ENCODE results near the gene ITM2B.
"Not testable (repeated sequence)": the region's sequence is repeated elsewhere in the genome, so short reads cannot be mapped to it uniquely, and the experiment has no call there.

Gene ITM2B

GRCh38 chr13:48207207-48207606, 25.8 kb upstream of the ITM2B start:
- not testable (repeated sequence) for H3K36me3 ChIP-seq (ENCODE audit: insufficient read depth, low read length); H3K27ac ChIP-seq (ENCODE audit: low read depth, low read length); H3K4me3 ChIP-seq (ENCODE audit: low read depth, low read length); H3K27me3 ChIP-seq (ENCODE audit: insufficient read depth, low read length); H3K79me2 ChIP-seq (ENCODE audit: control insufficient read depth, insufficient read depth, low read length, unreplicated experiment); H2AFZ ChIP-seq (ENCODE audit: low read length, unreplicated experiment)
- peaks cover 13% of the 10 kb centered on the region for H3K4me1 ChIP-seq (ENCODE audit: control insufficient read depth, insufficient read depth, low read length, unreplicated experiment)

- Histone ChIP-seq H3K4me1 (ENCODE audit: control insufficient read depth, insufficient read depth, low read length, unreplicated experiment) (peaks cover 13% of the 10 kb centered on the region), H3K4me3 (ENCODE audit: low read depth, low read length) (no peak overlapping the region), H3K79me2 (ENCODE audit: control insufficient read depth, insufficient read depth, low read length, unreplicated experiment) (no peaks in the 10 kb centered on the region), H3K27me3 (ENCODE audit: insufficient read depth, low read length) (no peaks in the 10 kb centered on the region), H3K36me3 (ENCODE audit: insufficient read depth, low read length) (no peaks in the 10 kb centered on the region), H3K27ac (ENCODE audit: low read depth, low read length) (peak overlapping the region; percentile 39; the same call in 1 of the 2 replicates), H2AFZ (ENCODE audit: low read length, unreplicated experiment) (no peak overlapping the region)
Observed at GRCh38 chr13:48210178-48210577, 22.8 kb upstream of the ITM2B start.

- no peak overlapping the region for H3K4me3 ChIP-seq (ENCODE audit: low read depth, low read length)
- H3K79me2 ChIP-seq (ENCODE audit: control insufficient read depth, insufficient read depth, low read length, unreplicated experiment): no peaks in the 10 kb centered on the region
- no peak overlapping the region for H2AFZ ChIP-seq (ENCODE audit: low read length, unreplicated experiment)
- peaks cover 11% of the 10 kb centered on the region for H3K4me1 ChIP-seq (ENCODE audit: control insufficient read depth, insufficient read depth, low read length, unreplicated experiment)
- no peaks in the 10 kb centered on the region for H3K36me3 ChIP-seq (ENCODE audit: insufficient read depth, low read length)
- no peak overlapping the region for H3K27ac ChIP-seq (ENCODE audit: low read depth, low read length)
- H3K27me3 ChIP-seq (ENCODE audit: insufficient read depth, low read length): no peaks in the 10 kb centered on the region
Observed at GRCh38 chr13:48214519-48215121, 18.4 kb upstream of the ITM2B start.

- H3K4me1 ChIP-seq (ENCODE audit: control insufficient read depth, insufficient read depth, low read length, unreplicated experiment); H3K79me2 ChIP-seq (ENCODE audit: control insufficient read depth, insufficient read depth, low read length, unreplicated experiment); H3K27ac ChIP-seq (ENCODE audit: low read depth, low read length); H3K4me3 ChIP-seq (ENCODE audit: low read depth, low read length); H3K36me3 ChIP-seq (ENCODE audit: insufficient read depth, low read length); H2AFZ ChIP-seq (ENCODE audit: low read length, unreplicated experiment); H3K27me3 ChIP-seq (ENCODE audit: insufficient read depth, low read length): not testable (repeated sequence)
Observed at GRCh38 chr13:48215511-48216203, 17.3 kb upstream of the ITM2B start.

DNA sequence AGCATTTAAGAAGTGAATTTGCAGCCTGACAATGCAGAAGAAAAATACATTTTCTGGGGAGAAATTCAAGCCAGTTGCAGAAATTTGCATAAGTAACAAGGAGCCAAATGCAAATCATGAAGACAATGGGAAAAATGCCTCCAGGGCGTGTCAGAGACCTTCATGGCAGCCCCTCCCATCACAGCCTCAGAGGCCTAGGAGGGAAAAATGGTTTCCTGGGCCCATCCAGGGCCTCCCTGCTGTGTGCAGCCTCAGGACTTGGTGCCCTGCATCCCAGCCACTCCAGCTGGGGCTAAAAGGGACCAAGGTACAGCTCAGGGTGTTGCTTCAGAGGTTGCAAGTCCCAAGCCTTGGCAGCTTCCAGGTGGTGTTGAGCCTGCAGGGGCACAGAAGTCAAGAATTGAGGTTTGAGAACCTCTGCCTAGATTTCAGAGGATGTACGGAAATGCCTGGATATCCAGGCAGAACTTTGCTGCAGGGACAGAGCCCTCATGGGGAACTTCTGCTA, 16.7 kb upstream of the ITM2B start:
- H3K79me2 ChIP-seq (ENCODE audit: control insufficient read depth, insufficient read depth, low read length, unreplicated experiment): no peaks in the 10 kb centered on the region
- H3K4me1 ChIP-seq (ENCODE audit: control insufficient read depth, insufficient read depth, low read length, unreplicated experiment): peaks cover 7% of the 10 kb centered on the region
- H3K27me3 ChIP-seq (ENCODE audit: insufficient read depth, low read length): no peaks in the 10 kb centered on the region
- no peak overlapping the region for H3K4me3 ChIP-seq (ENCODE audit: low read depth, low read length)
- no peak overlapping the region for H3K27ac ChIP-seq (ENCODE audit: low read depth, low read length)
- no peak overlapping the region for H2AFZ ChIP-seq (ENCODE audit: low read length, unreplicated experiment)
- no peaks in the 10 kb centered on the region for H3K36me3 ChIP-seq (ENCODE audit: insufficient read depth, low read length)

- H2AFZ ChIP-seq (ENCODE audit: low read length, unreplicated experiment): peak overlapping the region; percentile 52
- H3K27me3 ChIP-seq (ENCODE audit: insufficient read depth, low read length): no peaks in the 10 kb centered on the region
- H3K36me3 ChIP-seq (ENCODE audit: insufficient read depth, low read length): no peaks in the 10 kb centered on the region
- no peak overlapping the region for H3K27ac ChIP-seq (ENCODE audit: low read depth, low read length)
- H3K4me1 ChIP-seq (ENCODE audit: control insufficient read depth, insufficient read depth, low read length, unreplicated experiment): peaks cover 16% of the 10 kb centered on the region
- no peaks in the 10 kb centered on the region for H3K79me2 ChIP-seq (ENCODE audit: control insufficient read depth, insufficient read depth, low read length, unreplicated experiment)
- no peak overlapping the region for H3K4me3 ChIP-seq (ENCODE audit: low read depth, low read length)
Observed at GRCh38 chr13:48220592-48220980, 12.4 kb upstream of the ITM2B start.

DNA sequence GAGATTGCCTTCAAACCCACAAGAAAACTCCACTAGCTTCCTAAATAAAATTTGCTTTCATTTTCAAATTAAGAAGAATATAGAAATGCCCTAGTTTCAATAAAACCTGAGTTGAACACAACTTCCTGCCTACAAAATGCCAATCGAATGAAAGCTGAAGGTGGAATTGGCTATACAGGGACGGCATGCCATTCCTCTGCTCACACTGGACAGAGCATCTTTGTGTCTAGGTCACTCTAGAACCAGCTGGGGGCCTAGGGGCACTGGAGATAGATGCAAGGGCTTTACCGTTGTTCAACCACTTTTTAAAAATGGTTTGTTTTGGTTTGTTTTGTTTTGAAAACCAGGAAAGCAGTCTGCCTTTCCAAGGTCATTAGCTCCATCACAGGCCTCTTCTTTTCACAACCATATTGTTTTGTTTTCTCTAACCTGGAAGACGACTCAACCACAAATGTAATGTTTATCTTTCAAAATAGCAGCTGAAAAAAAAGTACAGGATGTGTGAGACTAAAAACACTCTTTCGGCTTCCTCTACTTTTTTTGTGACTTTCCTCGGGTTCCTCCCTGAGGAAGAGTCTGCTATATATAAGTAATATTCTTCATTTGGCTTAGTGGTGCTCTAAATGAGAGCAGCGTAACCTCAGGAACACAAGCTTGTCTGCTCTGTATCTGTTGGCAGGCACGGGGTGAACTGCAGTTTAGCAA, 11.9 kb upstream of the ITM2B start:
- no peaks in the 10 kb centered on the region for H3K27me3 ChIP-seq (ENCODE audit: insufficient read depth, low read length)

DNA sequence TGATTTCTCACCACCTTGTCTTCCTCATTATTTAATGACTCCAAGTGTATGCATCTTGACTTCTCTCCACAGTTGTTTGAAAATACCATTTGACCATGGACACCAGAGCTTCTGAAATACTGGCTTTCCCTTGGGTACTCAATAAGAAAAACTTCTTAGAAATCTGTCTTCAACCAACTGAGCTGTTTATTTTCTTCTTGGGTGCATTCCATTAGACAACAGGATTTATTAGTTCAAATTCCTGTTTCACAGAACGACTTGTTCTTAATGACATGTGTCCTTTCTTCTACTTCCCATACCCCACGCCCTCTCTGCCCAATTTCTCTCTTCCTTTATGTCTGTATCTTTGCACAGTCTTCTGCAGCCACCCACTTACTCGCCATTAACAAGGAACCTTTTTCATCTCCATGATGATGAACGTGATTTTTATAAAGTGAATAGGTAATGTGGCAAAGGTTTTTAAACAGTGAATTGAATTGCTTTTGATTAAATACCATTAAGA, 11.3 kb upstream of the ITM2B start:
- peak overlapping the region; percentile 86 for H3K27ac ChIP-seq (ENCODE audit: low read depth, low read length)
- H3K4me3 ChIP-seq (ENCODE audit: low read depth, low read length): peak overlapping the region; percentile 83; the same call in 1 of the 2 replicates
- H2AFZ ChIP-seq (ENCODE audit: low read length, unreplicated experiment): peak overlapping the region; percentile 52
- peaks cover 16% of the 10 kb centered on the region for H3K4me1 ChIP-seq (ENCODE audit: control insufficient read depth, insufficient read depth, low read length, unreplicated experiment)
- H3K27me3 ChIP-seq (ENCODE audit: insufficient read depth, low read length): no peaks in the 10 kb centered on the region
- no peaks in the 10 kb centered on the region for H3K79me2 ChIP-seq (ENCODE audit: control insufficient read depth, insufficient read depth, low read length, unreplicated experiment)
- H3K36me3 ChIP-seq (ENCODE audit: insufficient read depth, low read length): no peaks in the 10 kb centered on the region

More for the DNA sequence above, 11.9 kb upstream of the ITM2B start:
- no peaks in the 10 kb centered on the region for H3K36me3 ChIP-seq (ENCODE audit: insufficient read depth, low read length)
- no peak overlapping the region for H3K27ac ChIP-seq (ENCODE audit: low read depth, low read length)
- H3K4me1 ChIP-seq (ENCODE audit: control insufficient read depth, insufficient read depth, low read length, unreplicated experiment): peaks cover 16% of the 10 kb centered on the region
- peak overlapping the region; percentile 52 for H2AFZ ChIP-seq (ENCODE audit: low read length, unreplicated experiment)
- H3K4me3 ChIP-seq (ENCODE audit: low read depth, low read length): no peak overlapping the region
- H3K79me2 ChIP-seq (ENCODE audit: control insufficient read depth, insufficient read depth, low read length, unreplicated experiment): no peaks in the 10 kb centered on the region

GRCh38 chr13:48222358-48223301, 10.4 kb upstream of the ITM2B start:
- Histone ChIP-seq H2AFZ (ENCODE audit: low read length, unreplicated experiment) (peak overlapping the region; percentile 99), H3K79me2 (ENCODE audit: control insufficient read depth, insufficient read depth, low read length, unreplicated experiment) (no peaks in the 10 kb centered on the region), H3K27ac (ENCODE audit: low read depth, low read length) (peak overlapping the region; percentile 86), H3K4me3 (ENCODE audit: low read depth, low read length) (peak overlapping the region; percentile 83), H3K4me1 (ENCODE audit: control insufficient read depth, insufficient read depth, low read length, unreplicated experiment) (peaks cover 16% of the 10 kb centered on the region), H3K36me3 (ENCODE audit: insufficient read depth, low read length) (no peaks in the 10 kb centered on the region), H3K27me3 (ENCODE audit: insufficient read depth, low read length) (no peaks in the 10 kb centered on the region)

DNA sequence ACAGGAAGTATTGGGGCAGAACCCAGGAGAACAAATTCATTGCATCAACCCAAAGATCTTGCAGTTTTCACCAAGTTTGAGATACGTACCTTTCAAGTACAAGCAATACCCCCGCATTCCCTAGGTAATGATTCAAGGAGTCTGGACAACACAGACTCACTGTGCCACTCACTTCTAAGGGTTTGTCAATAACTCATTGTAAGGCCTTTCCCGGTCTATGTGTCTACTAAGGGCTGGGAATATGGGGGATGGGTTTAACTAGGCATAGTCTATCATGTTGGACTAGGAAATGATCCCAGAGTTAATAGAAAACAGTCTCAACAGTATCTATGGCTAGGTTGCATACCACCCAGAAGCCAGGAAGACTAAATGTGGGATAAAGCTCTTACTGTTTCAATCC, 8.3 kb upstream of the ITM2B start:
- H3K27me3 ChIP-seq (ENCODE audit: insufficient read depth, low read length): no peaks in the 10 kb centered on the region
- no peak overlapping the region for H2AFZ ChIP-seq (ENCODE audit: low read length, unreplicated experiment)
- H3K36me3 ChIP-seq (ENCODE audit: insufficient read depth, low read length): no peaks in the 10 kb centered on the region

More for the DNA sequence above, 8.3 kb upstream of the ITM2B start:
- H3K27ac ChIP-seq (ENCODE audit: low read depth, low read length): no peak overlapping the region
- no peaks in the 10 kb centered on the region for H3K79me2 ChIP-seq (ENCODE audit: control insufficient read depth, insufficient read depth, low read length, unreplicated experiment)
- peaks cover 16% of the 10 kb centered on the region for H3K4me1 ChIP-seq (ENCODE audit: control insufficient read depth, insufficient read depth, low read length, unreplicated experiment)
- H3K4me3 ChIP-seq (ENCODE audit: low read depth, low read length): no peak overlapping the region
